ENCODE measurements around the gene CNOT1. TPM values are rescaled to one million over a fixed set of nuclear protein-coding genes. Genes with fewer than 3 reads are reported as not detected.
"Not testable (repeated sequence)": the region's sequence is repeated elsewhere in the genome, so short reads cannot be mapped to it uniquely, and the experiment has no call there.

CNOT1 gene
- total RNA-seq, 1 experiment from 2014 or later, result 328 TPM

- Histone ChIP-seq H2BK12ac (ENCODE audit: insufficient read length, low read depth, low read length) (no peak overlapping the region), H4K8ac (replicated peaks; ENCODE audit: insufficient read length, low read depth, low read length) (no peak overlapping the region), H3K79me1 (ENCODE audit: insufficient read depth, low read depth, low read length, poor library complexity, severe bottlenecking) (peaks cover 2% of the 10 kb centered on the region), H3K9ac (ENCODE audit: extremely low read depth, insufficient read length, low read length) (no peak overlapping the region), H2BK5ac (ENCODE audit: insufficient read length, low read length) (no peak overlapping the region), H3K27me3 (ENCODE audit: insufficient read depth, low read length) (no peaks in the 10 kb centered on the region), H3K4me1 (ENCODE audit: insufficient read depth, low read length) (no peaks in the 10 kb centered on the region), H2BK15ac (ENCODE audit: low read depth, low read length) (no peak overlapping the region), H3K14ac (ENCODE audit: insufficient read depth, low read length) (no peak overlapping the region), H2AK5ac (ENCODE audit: insufficient read length, low read length) (no peak overlapping the region), H3K18ac (ENCODE audit: insufficient read length, low read depth, low read length) (no peak overlapping the region), H4K5ac (ENCODE audit: insufficient read length, low read depth, low read length) (no peak overlapping the region), H3K23me2 (ENCODE audit: insufficient read length, low read depth, low read length, poor library complexity, severe bottlenecking) (no peaks in the 10 kb centered on the region), H3K4ac (ENCODE audit: low read depth, low read length) (no peak overlapping the region), H2BK20ac (ENCODE audit: low read depth, low read length, poor library complexity, severe bottlenecking) (no peak overlapping the region), H4K91ac (ENCODE audit: insufficient read length, low read depth, low read length) (no peak overlapping the region), H4K20me1 (ENCODE audit: control insufficient read depth, insufficient read depth, insufficient read length) (no peaks in the 10 kb centered on the region), H3K56ac (ENCODE audit: insufficient read length, low read depth, low read length) (no peak overlapping the region), H3T11ph (ENCODE audit: low read length) (no peak overlapping the region), H3K79me2 (ENCODE audit: insufficient read depth, low read length) (peaks cover 36% of the 10 kb centered on the region; the same call in 1 of the 2 replicates), H3K9me3 (ENCODE audit: control insufficient read depth, low read depth, low read length) (no peaks in the 10 kb centered on the region), H2BK120ac (ENCODE audit: low read depth, low read length, poor library complexity, severe bottlenecking) (no peak overlapping the region), H3K27ac (ENCODE audit: insufficient read length, low read depth, low read length) (no peak overlapping the region), H3K23ac (ENCODE audit: insufficient read length, low read depth, low read length) (no peak overlapping the region), H2AFZ (ENCODE audit: low read length) (no peak overlapping the region), H3K4me2 (ENCODE audit: insufficient read depth, insufficient read length, low read length) (no peak overlapping the region)
- no peak overlapping the region for H3K4me3 Mint-ChIP-seq
- H3K9me3 Mint-ChIP-seq, result no peaks in the 10 kb centered on the region
- WGBS (ENCODE audit: extremely low coverage, insufficient read length, low lambda C conversion rate), result no CpG with 5 or more reads among the region's 6 CpGs
- DNase-seq, result no peak
- no peak overlapping the region for H3K27ac Mint-ChIP-seq
- H3K4me1 Mint-ChIP-seq, result no peaks in the 10 kb centered on the region
- no peaks in the 10 kb centered on the region for H3K27me3 Mint-ChIP-seq (ENCODE audit: low read depth)
- TF ChIP-seq CTCF (conservative IDR thresholded peaks at IDR 0.05), result no peak
- peaks cover 14 to 43% (median 40%) of the 10 kb centered on the region in 3 experiments; a peak in 6 of 7 replicates for H3K36me3 Mint-ChIP-seq (ENCODE audit: insufficient read depth in 1 of 3, low read depth in 3 of 3)
Observed at GRCh38 chr16:58614212-58614611, 15.4 kb downstream of the CNOT1 start.

GRCh38 chr16:58612965-58613364, 16.7 kb downstream of the CNOT1 start:
- not testable (repeated sequence) for H4K5ac ChIP-seq (ENCODE audit: insufficient read length, low read depth, low read length); H3K9me3 Mint-ChIP-seq; H2AFZ ChIP-seq (ENCODE audit: low read length); H2BK5ac ChIP-seq (ENCODE audit: insufficient read length, low read length); DNase-seq; H4K91ac ChIP-seq (ENCODE audit: insufficient read length, low read depth, low read length); H2BK15ac ChIP-seq (ENCODE audit: low read depth, low read length); H3K4ac ChIP-seq (ENCODE audit: low read depth, low read length); H3K79me1 ChIP-seq (ENCODE audit: insufficient read depth, low read depth, low read length, poor library complexity, severe bottlenecking); H2BK20ac ChIP-seq (ENCODE audit: low read depth, low read length, poor library complexity, severe bottlenecking); H3K4me2 ChIP-seq (ENCODE audit: insufficient read depth, insufficient read length, low read length); H3T11ph ChIP-seq (ENCODE audit: low read length); H3K27ac Mint-ChIP-seq; H3K9ac ChIP-seq (ENCODE audit: extremely low read depth, insufficient read length, low read length); H3K14ac ChIP-seq (ENCODE audit: insufficient read depth, low read length); H3K27me3 ChIP-seq (ENCODE audit: insufficient read depth, low read length); H3K4me3 Mint-ChIP-seq; H3K56ac ChIP-seq (ENCODE audit: insufficient read length, low read depth, low read length); H3K4me1 ChIP-seq (ENCODE audit: insufficient read depth, low read length); H2BK12ac ChIP-seq (ENCODE audit: insufficient read length, low read depth, low read length); H3K27me3 Mint-ChIP-seq (ENCODE audit: low read depth); H3K27ac ChIP-seq (ENCODE audit: insufficient read length, low read depth, low read length); H4K20me1 ChIP-seq (ENCODE audit: control insufficient read depth, insufficient read depth, insufficient read length); H3K23ac ChIP-seq (ENCODE audit: insufficient read length, low read depth, low read length); H2AK5ac ChIP-seq (ENCODE audit: insufficient read length, low read length); H3K9me3 ChIP-seq (ENCODE audit: control insufficient read depth, low read depth, low read length); H2BK120ac ChIP-seq (ENCODE audit: low read depth, low read length, poor library complexity, severe bottlenecking); H4K8ac ChIP-seq (replicated peaks; ENCODE audit: insufficient read length, low read depth, low read length); H3K23me2 ChIP-seq (ENCODE audit: insufficient read length, low read depth, low read length, poor library complexity, severe bottlenecking); H3K4me1 Mint-ChIP-seq; H3K18ac ChIP-seq (ENCODE audit: insufficient read length, low read depth, low read length)
- no CpG with 5 or more reads among the region's 7 CpGs for WGBS (ENCODE audit: extremely low coverage, insufficient read length, low lambda C conversion rate)
- H3K79me2 ChIP-seq (ENCODE audit: insufficient read depth, low read length), result peaks cover 36% of the 10 kb centered on the region; the same call in 1 of the 2 replicates
- peaks cover 18 to 48% (median 43%) of the 10 kb centered on the region in 3 experiments; a peak in 6 of 7 replicates for H3K36me3 Mint-ChIP-seq (ENCODE audit: insufficient read depth in 1 of 3, low read depth in 3 of 3)

Measured in H9 (cell line).